Left lung (tissue), 10 donors: Measurements from ENCODE around the gene LRRC10B. TPM values are rescaled to one million over a fixed set of nuclear protein-coding genes. Genes with fewer than 3 reads are reported as not detected.

ENCODE experiments used
- ATAC-seq: fragments of 200-7000 bp; cut with Tn5 transposase; one replicate; pipeline ENCODE4 v1.9.1; 2020; ENCODE audit warnings: moderate library complexity
- DNase-seq, 4 donors: peaks; one replicate each; pipeline ENCODE4 v3.0.0-alpha.2; 2013 to 2020
- H3K27ac ChIP-seq, 2 donors: fragments of 200-600 bp; sonication (generic) in 1 of 2; one replicate each; pipeline versions ENCODE4 v1.5.0 to v1.8.0; 2020 to 2021
- H3K27me3 ChIP-seq, 2 donors: fragments of 200-600 bp; sonication (generic) in 1 of 2; one replicate each; pipeline versions ENCODE4 v1.5.0 to v1.8.0; 2020 to 2021
- H3K36me3 ChIP-seq, 2 donors: fragments of 200-600 bp; sonication (generic) in 1 of 2; one replicate each; pipeline versions ENCODE4 v1.5.0 to v1.8.0; 2020 to 2021
- H3K4me1 ChIP-seq, 2 donors: fragments of 200-600 bp; one replicate each; pipeline ENCODE4 v1.8.0; 2021
- H3K4me3 ChIP-seq, 2 donors: fragments of 200-600 bp; sonication (generic) in 1 of 2; one replicate each; pipeline versions ENCODE4 v1.5.0 to v1.8.0; 2020 to 2021; ENCODE audit warnings: mild to moderate bottlenecking in 1 of 2
- H3K9me3 ChIP-seq, 2 donors: fragments of 200-600 bp; sonication (generic) in 1 of 2; one replicate each; pipeline versions ENCODE4 v1.5.0 to v1.8.0; 2020 to 2021
- CTCF ChIP-seq, 2 donors: fragments of 200-600 bp; sonication (generic) in 1 of 2; IDR thresholded peaks; one replicate each; pipeline versions ENCODE4 v1.5.0 to v1.8.0; 2021; ENCODE audit warnings: antibody characterized with exemption in 2 of 2
- intact Hi-C, 2 donors: fragments of 100-400 bp; cut with DNase I; formaldehyde crosslinking; loops; one replicate each; pipeline versions ENCODE4 v1.11.2 to v1.14.2; 2022
- polyA plus RNA-seq, 6 donors: library from polyadenylated mRNA; unstranded; fragments of 120-200 nt; gene quantifications; one replicate each; pipeline ENCODE4 v1.2.1, GENCODE V29; 2013; ENCODE audit not compliant: insufficient read length in 6 of 6
- total RNA-seq, 2 donors: library from RNA; stranded (reverse); fragmentation: NEBNext Ultra II Directional; extraction: Animal tissue kit (Norgen Biotek cat#: 25700); gene quantifications; one replicate each; pipeline ENCODE4 v1.2.1, GENCODE V29; 2021
- donor health status: DM: no; HTN: yes; CAD: no.
- donor health status: DM: no; HTN: no; CAD: no.

Gene LRRC10B
- total and polyA plus RNA-seq, 8 donors = 0.29 to 5.5 (median 1.9) TPM

- DNase-seq = no peak
- no peaks in the 10 kb centered on the region for H3K36me3 ChIP-seq
- H3K4me1 ChIP-seq = no peaks in the 10 kb centered on the region
- no peak for TF ChIP-seq CTCF (IDR thresholded peaks at IDR 0.05)
- peaks cover 31 to 68% of the 10 kb centered on the region in 2 donors for H3K27me3 ChIP-seq
- H3K9me3 ChIP-seq = no peaks in the 10 kb centered on the region
- no peak overlapping the region for H3K4me3 ChIP-seq
- intact Hi-C loops = no loop called here
- H3K27ac ChIP-seq = no peak overlapping the region
- peak; percentile 48 for ATAC-seq
Measured at GRCh38 chr11:61551634-61552033, 43.1 kb downstream of the LRRC10B start.

- no peak for TF ChIP-seq CTCF (IDR thresholded peaks at IDR 0.05)
- ATAC-seq = peak; percentile 44
Measured at GRCh38 chr11:61552108-61552635, 43.6 kb downstream of the LRRC10B start.

GRCh38 chr11:61553373-61554171, 45.0 kb downstream of the LRRC10B start:
- Histone ChIP-seq H3K36me3 (no peaks in the 10 kb centered on the region), H3K4me1 (no peaks in the 10 kb centered on the region), H3K4me3 (no peak overlapping the region), H3K9me3 (no peaks in the 10 kb centered on the region), H3K27me3 (peaks cover 33 to 78% of the 10 kb centered on the region in 2 donors), H3K27ac (no peak overlapping the region)
- ATAC-seq (no peak), DNase-seq (peak in 2 of 4 donors; percentile 30 to 39)
- no peak for TF ChIP-seq CTCF (IDR thresholded peaks at IDR 0.05)
- intact Hi-C loops = no loop called here

More at GRCh38 chr11:61552108-61552635, 43.6 kb downstream of the LRRC10B start:
- Histone ChIP-seq H3K4me3 (no peak overlapping the region), H3K27me3 (peaks cover 33 to 70% of the 10 kb centered on the region in 2 donors), H3K36me3 (no peaks in the 10 kb centered on the region), H3K27ac (no peak overlapping the region), H3K9me3 (no peaks in the 10 kb centered on the region), H3K4me1 (no peaks in the 10 kb centered on the region)
- no peak for DNase-seq
- intact Hi-C loops = no loop called here

GRCh38 chr11:61554172-61554988, 45.8 kb downstream of the LRRC10B start:
- no peaks in the 10 kb centered on the region for H3K4me1 ChIP-seq
- no peaks in the 10 kb centered on the region for H3K36me3 ChIP-seq
- no peaks in the 10 kb centered on the region for H3K9me3 ChIP-seq
- intact Hi-C loops = no loop called here
- ATAC-seq (no peak), DNase-seq (peak in 1 of 4 donors; percentile 36)
- H3K27ac ChIP-seq = no peak overlapping the region
- H3K4me3 ChIP-seq = no peak overlapping the region
- TF ChIP-seq CTCF (IDR thresholded peaks at IDR 0.05) = no peak
- peaks cover 33 to 76% of the 10 kb centered on the region in 2 donors for H3K27me3 ChIP-seq
